GM21381 (cell line): ENCODE data around the gene TRNAU1AP.

ENCODE experiments used
- ATAC-seq: cut with Tn5 transposase; IDR thresholded peaks from one replicate; pipeline ENCODE4 v1.9.1; 2021; ENCODE audit warnings: mild to moderate bottlenecking, moderate library complexity; ENCODE audit not compliant: unreplicated experiment

The TRNAU1AP gene

DNA sequence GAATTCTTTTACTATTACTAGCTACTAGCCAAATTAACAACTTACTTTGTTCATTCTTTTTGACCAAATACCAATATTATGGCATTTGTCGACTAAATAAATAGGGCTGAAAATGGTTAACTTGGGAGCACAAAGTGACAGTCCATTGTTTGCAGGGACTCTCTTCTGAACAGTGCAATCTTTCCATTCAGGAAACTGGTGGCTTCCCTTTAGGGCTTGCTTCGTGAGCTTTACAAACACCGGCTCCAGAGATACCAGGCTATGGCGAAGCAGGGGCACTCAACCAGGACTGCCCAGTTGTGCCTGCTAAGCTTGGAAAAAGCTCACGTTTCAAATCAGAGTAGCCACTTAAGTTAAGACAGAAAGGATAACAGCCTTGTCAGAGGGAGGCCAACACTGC, 51.5 kb downstream of the TRNAU1AP start:
- no peak for ATAC-seq

DNA sequence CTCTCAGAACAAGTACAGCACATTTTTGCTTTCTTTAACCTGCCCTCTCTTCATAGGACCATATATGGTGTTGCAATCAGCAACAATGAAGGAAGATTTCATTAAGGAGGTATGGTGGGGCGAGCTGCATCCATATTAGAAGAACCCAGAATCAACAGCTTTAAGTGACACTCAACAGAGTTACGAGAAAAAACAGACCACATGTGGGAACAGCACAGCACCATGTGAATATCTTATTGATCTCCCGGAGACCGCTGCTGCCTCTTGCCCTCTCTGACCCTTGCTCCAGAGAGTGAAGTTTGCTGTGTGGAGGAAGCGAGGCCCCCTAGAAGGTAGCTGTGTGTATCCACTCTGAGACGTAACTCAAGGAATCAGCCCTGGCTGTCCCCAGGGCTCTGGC, 52.1 kb downstream of the TRNAU1AP start:
- no peak for ATAC-seq

DNA sequence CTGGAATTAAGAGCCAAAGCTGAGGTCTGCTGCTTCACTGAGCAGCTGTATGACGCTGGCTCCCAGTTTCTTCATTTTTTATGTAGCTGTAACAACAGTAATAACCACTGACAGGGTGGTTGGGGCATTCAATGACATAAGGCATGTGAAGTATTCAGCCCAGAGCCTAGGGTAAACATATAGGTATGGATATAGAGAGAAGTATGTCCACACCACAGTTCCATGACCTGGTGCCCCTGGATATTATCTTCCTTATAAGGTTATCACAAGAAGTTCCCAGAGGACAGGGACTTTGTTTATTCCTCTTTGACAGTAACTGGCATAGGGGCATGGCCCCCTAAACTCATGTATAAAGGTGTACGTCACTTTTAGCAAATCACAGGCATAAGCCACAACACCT, 53.9 kb downstream of the TRNAU1AP start:
- no peak for ATAC-seq

DNA sequence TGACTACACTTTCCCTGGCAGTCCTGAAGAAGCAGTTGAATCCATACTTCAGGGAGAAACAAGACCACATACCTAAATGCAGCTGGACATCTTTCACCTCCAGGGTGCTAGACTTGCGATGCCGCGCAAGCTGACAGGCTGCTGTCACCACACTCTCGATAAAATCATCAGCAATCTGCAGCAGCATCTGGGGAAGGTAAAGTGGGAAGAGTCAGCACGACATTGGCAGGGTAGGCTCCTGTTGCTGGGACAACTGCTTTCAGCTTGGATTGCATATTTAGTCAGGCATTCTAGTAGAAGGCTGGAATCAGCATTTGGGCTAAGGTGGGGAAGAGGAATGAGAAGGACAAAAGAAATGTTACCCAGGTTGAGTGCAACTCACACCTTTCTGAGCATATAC, 60.3 kb downstream of the TRNAU1AP start:
- no peak for ATAC-seq
